Body of pancreas (tissue), 4 donors: ENCODE measurements around the gene CISTR.

Experiments used
- CTCF ChIP-seq, 7 experiments: fragments of 450-650 bp in 4 of 7; fragments of 200-600 bp in 3 of 7; sonication (generic) in 3 of 7; IDR thresholded peaks; one replicate each; pipeline ENCODE4 v1.5.1; 2016 to 2019; ENCODE audit warnings: antibody characterized with exemption in 7 of 7
- POLR2A ChIP-seq, 3 donors: fragments of 450-650 bp; IDR thresholded peaks; one replicate each; pipeline ENCODE4 v1.6.1; 2016; ENCODE audit warnings: antibody characterized with exemption in 3 of 3, mild to moderate bottlenecking in 2 of 3

GRCh38 chr12:53785161-53785560, 33.4 kb upstream of the CISTR start:
- TF ChIP-seq POLR2A (IDR thresholded peaks at IDR 0.05), result no peak
- no peak for TF ChIP-seq CTCF (IDR thresholded peaks at IDR 0.05)
